Measurements from ENCODE around the gene PCF11.

The PCF11 gene

GRCh38 chr11:83223457-83223856 is 66.5 kb downstream of the PCF11 start:
- TF ChIP-seq CTCF (IDR thresholded peaks at IDR 0.05; ENCODE audit: unreplicated experiment in 3 of 3): no peak
- no peaks in the 10 kb centered on the region for H3K36me3 Mint-ChIP-seq (ENCODE audit: low read depth)
- no peak overlapping the region for H3K4me3 Mint-ChIP-seq
- H3K27ac Mint-ChIP-seq: no peak overlapping the region
- no peaks in the 10 kb centered on the region for H3K4me1 Mint-ChIP-seq
- H3K9me3 Mint-ChIP-seq: no peaks in the 10 kb centered on the region
- peaks cover 4% of the 10 kb centered on the region for H3K27me3 Mint-ChIP-seq (ENCODE audit: low read depth)

- no peaks in the 10 kb centered on the region for H3K4me1 Mint-ChIP-seq
- H3K4me3 Mint-ChIP-seq: no peak overlapping the region
- no peaks in the 10 kb centered on the region for H3K9me3 Mint-ChIP-seq
- no peak overlapping the region for H3K27ac Mint-ChIP-seq
- no peaks in the 10 kb centered on the region for H3K36me3 Mint-ChIP-seq (ENCODE audit: low read depth)
- no peak for TF ChIP-seq CTCF (IDR thresholded peaks at IDR 0.05; ENCODE audit: unreplicated experiment in 3 of 3)
- H3K27me3 Mint-ChIP-seq (ENCODE audit: low read depth): no peaks in the 10 kb centered on the region
Measured at GRCh38 chr11:83235825-83236224, 78.9 kb downstream of the PCF11 start.

Measured in nephron (organoid).